Mesendoderm (in vitro differentiated cells): Measurements from ENCODE around the gene PRIM2.
"Not testable (repeated sequence)": the region's sequence is repeated elsewhere in the genome, so short reads cannot be mapped to it uniquely, and the experiment has no call there.

ENCODE experiments used
- DNase-seq: peaks from one replicate; pipeline ENCODE4 v3.0.0; 2013
- H2AK5ac ChIP-seq: 2 replicates; pipeline ENCODE4 v1.6.1; 2013; ENCODE audit warnings: low read length, inconsistent platforms
- H2BK120ac ChIP-seq: 2 replicates; pipeline ENCODE4 v1.6.1; 2013; ENCODE audit warnings: low read depth, mild to moderate bottlenecking, low read length, moderate library complexity, mixed read lengths
- H2BK15ac ChIP-seq: replicated peaks from 2 replicates; pipeline ENCODE4 v1.6.1; 2013; ENCODE audit warnings: low read depth, mild to moderate bottlenecking, moderate library complexity
- H2BK5ac ChIP-seq: 2 replicates; pipeline ENCODE4 v1.6.1; 2013; ENCODE audit warnings: low read length, inconsistent platforms
- H3K18ac ChIP-seq: 2 replicates; pipeline ENCODE4 v1.6.1; 2013; ENCODE audit warnings: mild to moderate bottlenecking, low read length, mixed read lengths
- H3K23ac ChIP-seq: one replicate; pipeline ENCODE4 v1.6.1; 2013; ENCODE audit warnings: low read length
- H3K27ac ChIP-seq: 2 replicates; pipeline ENCODE4 v1.5.1; 2013; ENCODE audit warnings: low read depth, mild to moderate bottlenecking, inconsistent platforms, low read length, moderate library complexity
- H3K27me3 ChIP-seq: 2 replicates; pipeline ENCODE4 v1.6.1; 2013; ENCODE audit warnings: low read length, control low read depth, mild to moderate bottlenecking, inconsistent platforms; ENCODE audit not compliant: insufficient read depth, poor library complexity
- H3K36me3 ChIP-seq: 2 replicates; pipeline ENCODE4 v1.6.1; 2013; ENCODE audit warnings: low read length, inconsistent platforms; ENCODE audit not compliant: control insufficient read depth, insufficient read depth
- H3K4ac ChIP-seq: one replicate; pipeline ENCODE4 v1.6.1; 2013; ENCODE audit warnings: low read depth, mild to moderate bottlenecking, low read length, moderate library complexity
- H3K4me1 ChIP-seq: 2 replicates; pipeline ENCODE4 v1.6.1; 2013; ENCODE audit warnings: low read depth, low read length, inconsistent platforms; ENCODE audit not compliant: control insufficient read depth
- H3K4me2 ChIP-seq: 2 replicates; pipeline ENCODE4 v1.6.1; 2013; ENCODE audit warnings: low read length
- H3K4me3 ChIP-seq: 2 replicates; pipeline ENCODE4 v1.5.1; 2013; ENCODE audit warnings: mild to moderate bottlenecking, low read length
- H3K56ac ChIP-seq: one replicate; pipeline ENCODE4 v1.6.1; 2013; ENCODE audit warnings: low read length
- H3K79me1 ChIP-seq: 2 replicates; pipeline ENCODE4 v1.6.1; 2013; ENCODE audit warnings: low read length, inconsistent platforms
- H3K79me2 ChIP-seq: 2 replicates; pipeline ENCODE4 v1.6.1; 2013; ENCODE audit warnings: mild to moderate bottlenecking, low read length; ENCODE audit not compliant: control insufficient read depth, insufficient read depth
- H3K9ac ChIP-seq: 2 replicates; pipeline ENCODE4 v1.6.1; 2013; ENCODE audit warnings: low read length, inconsistent platforms
- H4K5ac ChIP-seq: one replicate; pipeline ENCODE4 v1.6.1; 2013; ENCODE audit warnings: low read length
- H4K8ac ChIP-seq: one replicate; pipeline ENCODE4 v1.6.1; 2013; ENCODE audit warnings: low read depth, mild to moderate bottlenecking, control low read depth, low read length, moderate library complexity
- WGBS: extraction: QIAGEN DNeasy Blood & Tissue Kit; methylation state at CpG from one replicate; pipeline ENCODE4 v1.1.7; 2013; ENCODE audit warnings: low lambda C conversion rate, missing lambda C conversion rate; ENCODE audit not compliant: insufficient coverage; ENCODE audit errors: extremely low coverage; 5-methylcytosine and 5-hydroxymethylcytosine counted together

Gene PRIM2

GRCh38 chr6:57342148-57342669 lies 24.8 kb downstream of the PRIM2 start:
- no peak overlapping the region for H3K18ac ChIP-seq
- WGBS = no CpG with 5 or more reads among the region's 2 CpGs
- no peak overlapping the region for H4K8ac ChIP-seq
- no peak overlapping the region for H3K27ac ChIP-seq
- no peak overlapping the region for H2BK5ac ChIP-seq
- H3K9ac ChIP-seq = no peak overlapping the region
- H3K4ac ChIP-seq = no peak overlapping the region
- no peaks in the 10 kb centered on the region for H3K4me1 ChIP-seq
- H2AK5ac ChIP-seq = no peak overlapping the region
- no peak overlapping the region for H4K5ac ChIP-seq
- H3K4me3 ChIP-seq = no peak overlapping the region
- no peak overlapping the region for H3K56ac ChIP-seq
- H2BK15ac ChIP-seq = no peak overlapping the region
- H3K79me1 ChIP-seq = no peaks in the 10 kb centered on the region
- H3K23ac ChIP-seq = no peak overlapping the region
- no peak overlapping the region for H3K4me2 ChIP-seq
- H3K36me3 ChIP-seq = no peaks in the 10 kb centered on the region
- no peaks in the 10 kb centered on the region for H3K27me3 ChIP-seq
- H2BK120ac ChIP-seq = no peak overlapping the region
- no peaks in the 10 kb centered on the region for H3K79me2 ChIP-seq
- DNase-seq = no peak

DNA sequence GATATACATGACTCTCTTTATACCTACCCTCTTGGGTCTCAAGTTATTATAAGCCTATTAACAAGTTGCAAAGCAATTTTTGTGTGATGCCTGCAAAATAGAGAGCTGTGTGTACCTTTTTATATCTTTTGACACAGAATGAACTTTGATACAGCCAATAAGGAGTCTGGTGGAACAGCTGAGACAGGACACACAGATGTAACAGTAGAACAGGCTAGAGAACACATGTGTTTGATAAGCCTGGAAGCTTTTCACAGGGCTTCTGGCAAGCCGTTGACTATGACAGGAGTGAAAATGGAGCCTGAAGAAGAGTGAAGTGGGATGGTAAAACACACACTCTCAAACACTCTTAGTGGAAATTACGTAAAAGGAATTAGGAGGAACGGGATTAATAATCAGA lies 25.9 kb downstream of the PRIM2 start:
- 100% methylated on average over 2 of the region's 3 CpGs for WGBS
- not testable (repeated sequence) for H3K18ac ChIP-seq, H3K23ac ChIP-seq

DNA sequence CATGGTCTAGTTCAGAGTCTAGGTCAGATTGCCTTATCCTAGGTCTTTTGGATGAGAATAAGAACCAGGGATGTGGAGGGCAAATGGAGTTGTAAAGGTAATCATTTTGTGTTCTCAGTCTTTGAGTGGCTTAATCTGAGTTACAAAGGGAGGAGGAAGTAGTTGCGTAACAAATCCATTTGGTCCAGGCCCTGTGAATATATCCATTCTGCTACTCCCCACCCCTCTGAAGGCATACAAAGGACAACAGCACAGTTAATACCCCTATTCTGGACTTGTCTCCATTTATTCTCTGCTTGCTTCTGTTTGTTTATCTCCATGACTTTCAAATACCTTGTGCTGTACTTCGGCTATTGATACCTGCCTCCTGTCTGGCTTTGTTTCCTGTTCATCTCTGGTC lies 29.3 kb downstream of the PRIM2 start:
- not testable (repeated sequence) for H2AK5ac ChIP-seq, H3K79me2 ChIP-seq, H4K8ac ChIP-seq, DNase-seq, H3K4me2 ChIP-seq, H3K56ac ChIP-seq, H3K4me3 ChIP-seq, H3K23ac ChIP-seq, H3K4ac ChIP-seq, H4K5ac ChIP-seq, H2BK120ac ChIP-seq, H3K9ac ChIP-seq, H3K27me3 ChIP-seq, H3K79me1 ChIP-seq, H2BK15ac ChIP-seq, H3K27ac ChIP-seq, H3K4me1 ChIP-seq, H3K36me3 ChIP-seq, H3K18ac ChIP-seq, H2BK5ac ChIP-seq
- no CpG with 5 or more reads among the region's 2 CpGs for WGBS

More for the DNA sequence above, 25.9 kb downstream of the PRIM2 start:
- not testable (repeated sequence) for H3K4me1 ChIP-seq, H3K9ac ChIP-seq, H3K4me3 ChIP-seq, H3K27ac ChIP-seq, H3K79me2 ChIP-seq, H2BK15ac ChIP-seq, H3K79me1 ChIP-seq, H3K36me3 ChIP-seq, H3K4ac ChIP-seq, H2BK5ac ChIP-seq, H3K27me3 ChIP-seq, H3K4me2 ChIP-seq, H4K5ac ChIP-seq, H3K56ac ChIP-seq, DNase-seq, H2AK5ac ChIP-seq, H4K8ac ChIP-seq, H2BK120ac ChIP-seq

DNA sequence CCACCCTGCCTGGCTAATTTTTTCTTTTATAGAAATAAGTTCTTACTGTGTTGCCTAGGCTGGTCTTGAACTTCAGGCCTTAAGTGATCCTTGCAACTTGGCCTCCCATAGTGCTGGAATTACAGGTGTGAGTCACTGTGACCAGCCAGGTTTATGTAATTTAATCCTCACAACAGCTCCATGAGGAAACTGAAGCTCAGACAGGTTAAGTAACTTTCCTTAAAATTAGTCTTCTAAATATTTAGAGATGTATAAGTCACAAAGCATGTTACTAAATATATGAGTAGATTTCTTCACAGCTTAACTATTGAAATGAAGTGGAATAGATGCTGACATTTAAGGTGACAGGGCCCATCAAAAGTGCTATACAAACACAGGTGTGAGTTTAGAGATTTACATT lies 30.2 kb downstream of the PRIM2 start:
- H2BK15ac ChIP-seq, H3K27ac ChIP-seq, H3K18ac ChIP-seq, H3K23ac ChIP-seq, H2BK120ac ChIP-seq, H3K4me3 ChIP-seq, H2BK5ac ChIP-seq, H3K4me2 ChIP-seq, H3K4me1 ChIP-seq, H3K56ac ChIP-seq, H4K8ac ChIP-seq, H3K4ac ChIP-seq, DNase-seq, H3K36me3 ChIP-seq, H3K79me1 ChIP-seq, H3K79me2 ChIP-seq, H2AK5ac ChIP-seq, H4K5ac ChIP-seq, H3K9ac ChIP-seq, H3K27me3 ChIP-seq: not testable (repeated sequence)

- not testable (repeated sequence) for H4K5ac ChIP-seq, DNase-seq, H3K18ac ChIP-seq, H3K79me1 ChIP-seq, H3K79me2 ChIP-seq, H3K9ac ChIP-seq, H3K36me3 ChIP-seq, H2BK5ac ChIP-seq, H3K4me1 ChIP-seq, H2BK120ac ChIP-seq, H3K56ac ChIP-seq, H3K23ac ChIP-seq, H3K27ac ChIP-seq, H3K4me3 ChIP-seq, H2AK5ac ChIP-seq, H2BK15ac ChIP-seq, H3K27me3 ChIP-seq, H3K4ac ChIP-seq, H3K4me2 ChIP-seq, H4K8ac ChIP-seq
- no CpG with 5 or more reads among the region's 6 CpGs for WGBS
Observed at GRCh38 chr6:57350443-57350842, 33.0 kb downstream of the PRIM2 start.

GRCh38 chr6:57352596-57352995 lies 35.2 kb downstream of the PRIM2 start:
- H3K23ac ChIP-seq, H2BK120ac ChIP-seq, H3K4ac ChIP-seq, H2BK15ac ChIP-seq, H3K18ac ChIP-seq, H3K79me1 ChIP-seq, H3K56ac ChIP-seq, H3K4me2 ChIP-seq, DNase-seq, H3K4me1 ChIP-seq, H3K36me3 ChIP-seq, H2AK5ac ChIP-seq, H3K4me3 ChIP-seq, H4K8ac ChIP-seq, H3K27ac ChIP-seq, H3K79me2 ChIP-seq, H2BK5ac ChIP-seq, H4K5ac ChIP-seq, H3K27me3 ChIP-seq, H3K9ac ChIP-seq: not testable (repeated sequence)
- no CpG with 5 or more reads among the region's 1 CpG for WGBS
